HFF-Myc (cell line): ENCODE measurements around the gene NUCB2.

Experiments used
- DNase-seq: peaks from one replicate; pipeline ENCODE4 v3.0.0-alpha.2; 2011; ENCODE audit warnings: low read depth; ENCODE audit errors: extremely low read depth
- H3K4me3 ChIP-seq: replicated peaks from 2 replicates; pipeline ENCODE4 v1.5.1; 2011; ENCODE audit warnings: low read depth, mild to moderate bottlenecking, control low read depth, low read length
- TF ChIP-seq, protein P1 (sequence below): IDR thresholded peaks from 2 replicates; pipeline ENCODE4 v1.5.1; 2012; ENCODE audit warnings: mild to moderate bottlenecking, low read depth, low read length, control low read depth; ENCODE audit errors: missing control alignments

NUCB2 gene

DNA sequence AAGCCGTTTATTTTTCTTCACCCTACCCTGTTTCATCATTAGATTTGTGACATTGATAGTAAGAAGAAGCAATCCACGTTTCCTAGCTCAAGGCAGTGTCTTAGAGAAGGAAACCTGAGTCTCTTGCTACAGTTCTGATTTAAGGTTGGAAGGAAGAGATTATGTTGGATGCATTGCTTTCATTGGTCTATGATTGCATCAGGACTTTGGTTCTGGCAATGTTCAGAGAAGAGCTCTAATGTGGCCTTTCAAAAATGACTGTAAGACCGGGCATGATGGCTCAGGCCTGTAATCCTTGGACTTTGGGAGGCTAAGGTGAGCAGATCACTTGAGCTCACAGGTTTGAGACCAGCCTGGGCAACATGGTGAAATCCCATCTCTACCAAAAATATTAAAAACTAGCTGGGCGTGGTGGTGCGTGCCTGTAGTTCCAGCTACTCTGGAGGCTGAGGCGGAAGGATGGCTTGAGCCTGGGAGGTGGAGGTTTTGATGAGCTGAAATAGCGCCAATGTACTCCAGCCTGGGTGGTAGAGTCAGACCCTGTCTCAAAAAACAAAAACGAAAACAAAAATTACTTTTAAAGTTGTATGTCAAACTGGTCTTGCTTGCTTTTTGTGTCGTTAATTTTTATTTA lies 4.1 kb downstream of the NUCB2 start:
- TF ChIP-seq, protein P1, sequence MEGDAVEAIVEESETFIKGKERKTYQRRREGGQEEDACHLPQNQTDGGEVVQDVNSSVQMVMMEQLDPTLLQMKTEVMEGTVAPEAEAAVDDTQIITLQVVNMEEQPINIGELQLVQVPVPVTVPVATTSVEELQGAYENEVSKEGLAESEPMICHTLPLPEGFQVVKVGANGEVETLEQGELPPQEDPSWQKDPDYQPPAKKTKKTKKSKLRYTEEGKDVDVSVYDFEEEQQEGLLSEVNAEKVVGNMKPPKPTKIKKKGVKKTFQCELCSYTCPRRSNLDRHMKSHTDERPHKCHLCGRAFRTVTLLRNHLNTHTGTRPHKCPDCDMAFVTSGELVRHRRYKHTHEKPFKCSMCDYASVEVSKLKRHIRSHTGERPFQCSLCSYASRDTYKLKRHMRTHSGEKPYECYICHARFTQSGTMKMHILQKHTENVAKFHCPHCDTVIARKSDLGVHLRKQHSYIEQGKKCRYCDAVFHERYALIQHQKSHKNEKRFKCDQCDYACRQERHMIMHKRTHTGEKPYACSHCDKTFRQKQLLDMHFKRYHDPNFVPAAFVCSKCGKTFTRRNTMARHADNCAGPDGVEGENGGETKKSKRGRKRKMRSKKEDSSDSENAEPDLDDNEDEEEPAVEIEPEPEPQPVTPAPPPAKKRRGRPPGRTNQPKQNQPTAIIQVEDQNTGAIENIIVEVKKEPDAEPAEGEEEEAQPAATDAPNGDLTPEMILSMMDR: no peak
- no peak overlapping the region for H3K4me3 ChIP-seq
- no peak for DNase-seq

DNA sequence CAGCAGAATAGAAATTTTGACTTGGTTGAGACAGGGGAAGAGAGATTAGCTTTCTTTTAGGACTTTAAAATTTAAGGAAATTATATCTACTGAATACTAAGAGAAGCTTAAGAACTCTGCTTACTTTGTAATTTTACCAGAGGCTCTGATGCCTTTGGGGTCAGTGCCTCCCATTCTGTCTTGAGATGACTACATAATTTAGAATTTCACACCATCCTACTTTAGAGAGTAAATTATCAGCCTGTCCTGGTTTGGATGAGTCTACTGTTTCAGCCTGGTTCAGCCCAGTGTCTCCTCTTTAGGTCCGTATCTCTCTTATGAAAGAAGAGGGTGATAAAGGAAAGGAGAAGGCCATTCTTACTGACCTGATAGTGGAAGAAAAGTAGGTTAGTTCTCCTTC lies 9.8 kb downstream of the NUCB2 start:
- TF ChIP-seq, protein P1: no peak
- no peak overlapping the region for H3K4me3 ChIP-seq
- DNase-seq: no peak

DNA sequence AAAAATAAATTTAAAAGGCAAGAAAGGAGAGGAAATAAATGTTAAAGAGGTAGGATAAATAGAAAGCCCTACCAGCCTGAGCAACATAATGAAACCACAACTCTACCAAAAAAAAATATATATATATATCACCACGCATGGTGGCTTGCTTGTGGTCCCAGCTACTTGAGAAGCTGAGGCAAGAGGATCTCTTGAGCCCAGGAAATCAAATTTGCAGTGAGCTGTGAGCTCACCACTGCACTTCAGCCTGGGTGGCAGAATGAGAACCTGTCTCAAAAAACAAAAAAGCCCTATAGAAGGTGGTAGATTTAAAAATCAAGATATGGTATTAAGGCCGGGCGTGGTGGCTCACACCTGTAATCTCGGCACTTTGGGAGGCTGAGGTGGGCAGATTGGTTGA lies 10.5 kb downstream of the NUCB2 start:
- TF ChIP-seq, protein P1: no peak
- no peak for DNase-seq
- no peak overlapping the region for H3K4me3 ChIP-seq

- H3K4me3 ChIP-seq: no peak overlapping the region
- no peak for DNase-seq
These were observed 15.2 kb downstream of the NUCB2 start for GRCh38 chr11:17291710-17292109.

GRCh38 chr11:17293311-17293710 lies 16.8 kb downstream of the NUCB2 start:
- no peak for DNase-seq
- no peak overlapping the region for H3K4me3 ChIP-seq
- TF ChIP-seq, protein P1: no peak

More at GRCh38 chr11:17291710-17292109, 15.2 kb downstream of the NUCB2 start:
- TF ChIP-seq, protein P1: no peak

GRCh38 chr11:17294033-17294432 lies 17.5 kb downstream of the NUCB2 start:
- TF ChIP-seq, protein P1: no peak

More at GRCh38 chr11:17294033-17294432, 17.5 kb downstream of the NUCB2 start:
- DNase-seq: no peak
- H3K4me3 ChIP-seq: no peak overlapping the region
